GM19372 (cell line): ENCODE results near the gene SPTSSB.

Experiments
- ATAC-seq: cut with Tn5 transposase; IDR thresholded peaks from one replicate; pipeline ENCODE4 v1.9.1; 2021; ENCODE audit warnings: mild to moderate bottlenecking, low read depth, moderate library complexity; ENCODE audit not compliant: unreplicated experiment

SPTSSB gene

GRCh38 chr3:161295325-161295724, 76.0 kb downstream of the SPTSSB start:
- ATAC-seq: no peak
